WTC11 (cell line): ENCODE results near the gene MST1R. TPM values are rescaled to one million over a fixed set of nuclear protein-coding genes. Genes with fewer than 3 reads are reported as not detected.

Experiments
- ATF2 ChIP-seq: sonication (generic); formaldehyde crosslinking; IDR thresholded peaks from 2 replicates; pipeline ENCODE4 v1.8.1; 2022; ENCODE audit warnings: low read depth, missing genetic modification reagents, borderline replicate concordance
- CBFB ChIP-seq: sonication (generic); formaldehyde crosslinking; IDR thresholded peaks from 2 replicates; pipeline ENCODE4 v1.8.1; 2022; ENCODE audit warnings: mild to moderate bottlenecking, low read depth, missing genetic modification reagents
- CREM ChIP-seq: sonication (generic); formaldehyde crosslinking; IDR thresholded peaks from 2 replicates; pipeline ENCODE4 v1.8.1; 2022; ENCODE audit warnings: mild to moderate bottlenecking, missing genetic modification reagents, moderate library complexity
- ESRRA ChIP-seq: sonication (generic); formaldehyde crosslinking; IDR thresholded peaks from 2 replicates; pipeline ENCODE4 v1.8.1; 2022; ENCODE audit warnings: mild to moderate bottlenecking, missing genetic modification reagents, borderline replicate concordance
- FOXK1 ChIP-seq: sonication (generic); formaldehyde crosslinking; IDR thresholded peaks from 2 replicates; pipeline ENCODE4 v1.8.0; 2022; ENCODE audit warnings: mild to moderate bottlenecking, moderate library complexity, missing genetic modification reagents
- FOXP4 ChIP-seq: sonication (generic); formaldehyde crosslinking; IDR thresholded peaks from 2 replicates; pipeline ENCODE4 v1.8.0; 2022; ENCODE audit warnings: mild to moderate bottlenecking, missing genetic modification reagents
- GRHL2 ChIP-seq: fragments of 250-450 bp; sonication (Bioruptor Pico); IDR thresholded peaks from 2 replicates; pipeline ENCODE4 v1.8.0; 2022; ENCODE audit warnings: mild to moderate bottlenecking, moderate library complexity; ENCODE audit not compliant: insufficient replicate concordance, severe bottlenecking
- HMGXB4 ChIP-seq: sonication (generic); formaldehyde crosslinking; IDR thresholded peaks from 2 replicates; pipeline ENCODE4 v1.8.1; 2023; ENCODE audit warnings: mild to moderate bottlenecking, moderate library complexity, missing genetic modification reagents
- JAZF1 ChIP-seq: fragments of 250-450 bp; sonication (Bioruptor Pico); IDR thresholded peaks from 2 replicates; pipeline ENCODE4 v1.9.0; 2021; ENCODE audit warnings: moderate library complexity, mild to moderate bottlenecking, inconsistent platforms
- MAX ChIP-seq: sonication (generic); formaldehyde crosslinking; IDR thresholded peaks from 2 replicates; pipeline ENCODE4 v1.8.0; 2022; ENCODE audit warnings: mild to moderate bottlenecking, missing genetic modification reagents
- MYBL2 ChIP-seq: sonication (generic); formaldehyde crosslinking; IDR thresholded peaks from 2 replicates; pipeline ENCODE4 v1.8.1; 2023; ENCODE audit warnings: mild to moderate bottlenecking, moderate library complexity, missing genetic modification reagents
- OVOL2 ChIP-seq: fragments of 250-450 bp; sonication (Bioruptor Pico); IDR thresholded peaks from 2 replicates; pipeline ENCODE4 v1.9.0; 2021; ENCODE audit warnings: mild to moderate bottlenecking, borderline replicate concordance
- RELA ChIP-seq: sonication (generic); formaldehyde crosslinking; IDR thresholded peaks from 2 replicates; pipeline ENCODE4 v1.8.1; 2022; ENCODE audit warnings: missing genetic modification reagents, mild to moderate bottlenecking, borderline replicate concordance
- SMAD3 ChIP-seq: sonication (generic); formaldehyde crosslinking; IDR thresholded peaks from 2 replicates; pipeline ENCODE4 v1.8.0; 2022; ENCODE audit warnings: missing genetic modification reagents, mild to moderate bottlenecking, borderline replicate concordance
- SOX15 ChIP-seq: fragments of 250-450 bp; sonication (Bioruptor Pico); IDR thresholded peaks from 2 replicates; pipeline ENCODE4 v1.9.0; 2021; ENCODE audit warnings: mild to moderate bottlenecking
- TEAD1 ChIP-seq: sonication (generic); formaldehyde crosslinking; IDR thresholded peaks from 2 replicates; pipeline ENCODE4 v1.8.0; 2022; ENCODE audit warnings: mild to moderate bottlenecking, missing genetic modification reagents
- TEAD4 ChIP-seq: sonication (generic); formaldehyde crosslinking; IDR thresholded peaks from 2 replicates; pipeline ENCODE4 v1.8.0; 2022; ENCODE audit warnings: mild to moderate bottlenecking, missing genetic modification reagents
- ZNF416 ChIP-seq: fragments of 250-450 bp; sonication (Bioruptor Pico); IDR thresholded peaks from 2 replicates; pipeline ENCODE4 v1.9.0; 2021; ENCODE audit warnings: mild to moderate bottlenecking, inconsistent platforms
- ZNF512 ChIP-seq: sonication (generic); formaldehyde crosslinking; IDR thresholded peaks from 2 replicates; pipeline ENCODE4 v1.8.1; 2022; ENCODE audit warnings: missing genetic modification reagents, borderline replicate concordance
- ZSCAN18 ChIP-seq: fragments of 250-450 bp; sonication (Bioruptor Pico); IDR thresholded peaks from 2 replicates; pipeline ENCODE4 v2.1.2; 2022; ENCODE audit warnings: mild to moderate bottlenecking, moderate library complexity
- total RNA-seq: library from RNA; stranded (reverse); gene quantifications from 3 replicates; pipeline ENCODE4 v1.2.3, GENCODE V29; 2021
- TF ChIP-seq, protein P1 (sequence below): sonication (generic); formaldehyde crosslinking; IDR thresholded peaks from 2 replicates; pipeline ENCODE4 v1.8.0; 2022; ENCODE audit warnings: mild to moderate bottlenecking, missing genetic modification reagents
- TF ChIP-seq, protein P2 (sequence below): sonication (generic); formaldehyde crosslinking; conservative IDR thresholded peaks from 2 replicates; pipeline ENCODE4 v1.8.1; 2022; ENCODE audit warnings: mild to moderate bottlenecking, missing genetic modification reagents
- TF ChIP-seq, protein P3 (sequence below): sonication (generic); formaldehyde crosslinking; IDR thresholded peaks from 2 replicates; pipeline ENCODE4 v1.8.1; 2023; ENCODE audit warnings: mild to moderate bottlenecking, missing genetic modification reagents, borderline replicate concordance

The MST1R gene
- total RNA-seq, 1 experiment from 2014 or later = 6.2 TPM

GRCh38 chr3:49939858-49940666 is 36.4 kb upstream of the MST1R start, which contains the start of gene RBM6 (continued):
- TF ChIP-seq FOXP4 (CRISPR knock-in tag) = peak; percentile 81; the same call in 1 of the 2 replicates
- no peak for TF ChIP-seq ATF2 (CRISPR knock-in tag)
- peak; percentile 37; the same call in 1 of the 2 replicates for TF ChIP-seq FOXK1 (CRISPR knock-in tag)
- TF ChIP-seq ZNF512 (CRISPR knock-in tag) = no peak
- no peak for TF ChIP-seq ZNF416 (CRISPR knock-in tag)
- TF ChIP-seq ZSCAN18 (CRISPR knock-in tag) = no peak
- TF ChIP-seq MAX (CRISPR knock-in tag) = peak; percentile 75; the same call in 1 of the 2 replicates
- no peak for TF ChIP-seq OVOL2 (CRISPR knock-in tag)
- TF ChIP-seq, protein P1, sequence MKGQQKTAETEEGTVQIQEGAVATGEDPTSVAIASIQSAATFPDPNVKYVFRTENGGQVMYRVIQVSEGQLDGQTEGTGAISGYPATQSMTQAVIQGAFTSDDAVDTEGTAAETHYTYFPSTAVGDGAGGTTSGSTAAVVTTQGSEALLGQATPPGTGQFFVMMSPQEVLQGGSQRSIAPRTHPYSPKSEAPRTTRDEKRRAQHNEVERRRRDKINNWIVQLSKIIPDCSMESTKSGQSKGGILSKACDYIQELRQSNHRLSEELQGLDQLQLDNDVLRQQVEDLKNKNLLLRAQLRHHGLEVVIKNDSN (CRISPR knock-in tag) = peak; percentile 91
- no peak for TF ChIP-seq SOX15 (CRISPR knock-in tag)
- TF ChIP-seq RELA (CRISPR knock-in tag) = no peak
- TF ChIP-seq JAZF1 (CRISPR knock-in tag) = no peak
- TF ChIP-seq GRHL2 = no peak
- TF ChIP-seq, protein P2, sequence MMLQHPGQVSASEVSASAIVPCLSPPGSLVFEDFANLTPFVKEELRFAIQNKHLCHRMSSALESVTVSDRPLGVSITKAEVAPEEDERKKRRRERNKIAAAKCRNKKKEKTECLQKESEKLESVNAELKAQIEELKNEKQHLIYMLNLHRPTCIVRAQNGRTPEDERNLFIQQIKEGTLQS = no peak
- TF ChIP-seq CBFB (CRISPR knock-in tag) = peak; percentile 17; the same call in 1 of the 2 replicates
- TF ChIP-seq ESRRA (CRISPR knock-in tag) = no peak
- TF ChIP-seq TEAD4 (CRISPR knock-in tag) = no peak
- no peak for TF ChIP-seq TEAD1 (CRISPR knock-in tag)
- TF ChIP-seq CREM (CRISPR knock-in tag) = peak; percentile 75; the same call in 1 of the 2 replicates
- TF ChIP-seq HMGXB4 (CRISPR knock-in tag) = peak; percentile 72
- no peak for TF ChIP-seq SMAD3 (CRISPR knock-in tag)
- TF ChIP-seq, protein P3, sequence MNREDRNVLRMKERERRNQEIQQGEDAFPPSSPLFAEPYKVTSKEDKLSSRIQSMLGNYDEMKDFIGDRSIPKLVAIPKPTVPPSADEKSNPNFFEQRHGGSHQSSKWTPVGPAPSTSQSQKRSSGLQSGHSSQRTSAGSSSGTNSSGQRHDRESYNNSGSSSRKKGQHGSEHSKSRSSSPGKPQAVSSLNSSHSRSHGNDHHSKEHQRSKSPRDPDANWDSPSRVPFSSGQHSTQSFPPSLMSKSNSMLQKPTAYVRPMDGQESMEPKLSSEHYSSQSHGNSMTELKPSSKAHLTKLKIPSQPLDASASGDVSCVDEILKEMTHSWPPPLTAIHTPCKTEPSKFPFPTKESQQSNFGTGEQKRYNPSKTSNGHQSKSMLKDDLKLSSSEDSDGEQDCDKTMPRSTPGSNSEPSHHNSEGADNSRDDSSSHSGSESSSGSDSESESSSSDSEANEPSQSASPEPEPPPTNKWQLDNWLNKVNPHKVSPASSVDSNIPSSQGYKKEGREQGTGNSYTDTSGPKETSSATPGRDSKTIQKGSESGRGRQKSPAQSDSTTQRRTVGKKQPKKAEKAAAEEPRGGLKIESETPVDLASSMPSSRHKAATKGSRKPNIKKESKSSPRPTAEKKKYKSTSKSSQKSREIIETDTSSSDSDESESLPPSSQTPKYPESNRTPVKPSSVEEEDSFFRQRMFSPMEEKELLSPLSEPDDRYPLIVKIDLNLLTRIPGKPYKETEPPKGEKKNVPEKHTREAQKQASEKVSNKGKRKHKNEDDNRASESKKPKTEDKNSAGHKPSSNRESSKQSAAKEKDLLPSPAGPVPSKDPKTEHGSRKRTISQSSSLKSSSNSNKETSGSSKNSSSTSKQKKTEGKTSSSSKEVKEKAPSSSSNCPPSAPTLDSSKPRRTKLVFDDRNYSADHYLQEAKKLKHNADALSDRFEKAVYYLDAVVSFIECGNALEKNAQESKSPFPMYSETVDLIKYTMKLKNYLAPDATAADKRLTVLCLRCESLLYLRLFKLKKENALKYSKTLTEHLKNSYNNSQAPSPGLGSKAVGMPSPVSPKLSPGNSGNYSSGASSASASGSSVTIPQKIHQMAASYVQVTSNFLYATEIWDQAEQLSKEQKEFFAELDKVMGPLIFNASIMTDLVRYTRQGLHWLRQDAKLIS (CRISPR knock-in tag) = no peak
- peak; percentile 93; the same call in 1 of the 2 replicates for TF ChIP-seq MYBL2
